KG1 (cell line): ENCODE results near the gene JAG2.

Experiments used
- DNase-seq: peaks from one replicate; lab custom pipeline; 2025; lab: John Stamatoyannopoulos, UW

Gene JAG2

DNA sequence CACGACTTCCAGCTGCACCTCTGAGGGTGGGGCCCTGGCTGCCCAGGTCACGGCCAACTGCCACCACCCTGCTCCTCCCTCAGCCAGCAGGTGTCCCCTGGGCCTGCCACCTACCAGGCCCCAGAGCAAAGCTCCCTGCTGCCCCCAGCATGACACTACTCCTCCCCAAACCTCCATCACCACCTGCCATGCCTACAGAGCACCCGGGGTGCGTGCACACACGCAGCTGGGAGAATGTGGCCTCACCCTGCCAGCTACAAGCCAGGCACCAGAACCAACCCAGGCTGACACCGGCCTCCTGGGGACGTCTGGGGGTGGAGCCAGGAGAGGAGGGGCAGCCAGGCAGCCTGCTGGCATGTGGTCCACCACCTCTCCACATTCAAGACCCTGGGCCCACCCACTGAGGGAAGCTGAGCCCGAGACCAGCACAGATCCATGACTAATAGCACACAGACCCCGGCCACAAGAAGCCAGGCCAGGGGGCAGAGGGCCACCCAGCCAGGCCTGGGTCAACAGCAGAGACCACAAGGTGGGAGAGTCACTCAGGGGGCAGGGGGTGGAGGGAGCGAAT, 3.4 kb downstream of the JAG2 start:
- no peak for DNase-seq

DNA sequence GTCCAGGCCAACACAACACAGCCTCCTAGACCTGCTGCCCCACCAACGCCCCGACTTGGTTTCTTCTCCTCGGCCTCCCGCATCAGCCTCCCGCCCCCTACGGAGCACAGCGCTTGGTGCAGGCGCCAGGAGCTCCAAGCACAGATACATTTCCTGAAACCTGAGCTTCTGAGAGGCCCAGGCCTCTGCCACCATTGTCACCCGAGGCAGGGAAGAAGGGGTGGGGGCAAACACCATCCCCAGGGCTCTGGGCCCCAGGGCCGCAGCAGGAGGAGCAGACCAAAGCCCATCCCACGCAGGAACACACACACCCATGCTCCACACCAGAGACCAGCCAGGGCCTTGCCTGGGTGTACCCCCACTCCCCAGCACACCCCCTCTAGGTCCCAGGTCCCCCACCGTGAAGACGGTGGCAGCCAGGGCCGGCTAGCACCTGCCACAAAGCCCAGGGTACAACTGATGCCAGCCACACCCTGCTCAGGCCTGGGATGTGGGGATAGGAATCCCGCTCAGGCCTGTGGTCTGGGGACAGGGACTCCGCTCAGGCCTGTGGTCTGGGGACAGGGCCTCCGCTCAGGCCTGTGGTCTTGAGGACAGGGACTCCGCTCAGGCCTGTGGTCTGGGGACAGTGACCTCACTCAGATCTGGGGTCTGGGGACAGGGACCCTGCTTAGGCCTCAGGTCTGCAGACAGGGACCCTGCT, 5.4 kb downstream of the JAG2 start:
- no peak for DNase-seq

GRCh38 chr14:105162669-105162979, 6.0 kb downstream of the JAG2 start:
- DNase-seq: no peak

DNA sequence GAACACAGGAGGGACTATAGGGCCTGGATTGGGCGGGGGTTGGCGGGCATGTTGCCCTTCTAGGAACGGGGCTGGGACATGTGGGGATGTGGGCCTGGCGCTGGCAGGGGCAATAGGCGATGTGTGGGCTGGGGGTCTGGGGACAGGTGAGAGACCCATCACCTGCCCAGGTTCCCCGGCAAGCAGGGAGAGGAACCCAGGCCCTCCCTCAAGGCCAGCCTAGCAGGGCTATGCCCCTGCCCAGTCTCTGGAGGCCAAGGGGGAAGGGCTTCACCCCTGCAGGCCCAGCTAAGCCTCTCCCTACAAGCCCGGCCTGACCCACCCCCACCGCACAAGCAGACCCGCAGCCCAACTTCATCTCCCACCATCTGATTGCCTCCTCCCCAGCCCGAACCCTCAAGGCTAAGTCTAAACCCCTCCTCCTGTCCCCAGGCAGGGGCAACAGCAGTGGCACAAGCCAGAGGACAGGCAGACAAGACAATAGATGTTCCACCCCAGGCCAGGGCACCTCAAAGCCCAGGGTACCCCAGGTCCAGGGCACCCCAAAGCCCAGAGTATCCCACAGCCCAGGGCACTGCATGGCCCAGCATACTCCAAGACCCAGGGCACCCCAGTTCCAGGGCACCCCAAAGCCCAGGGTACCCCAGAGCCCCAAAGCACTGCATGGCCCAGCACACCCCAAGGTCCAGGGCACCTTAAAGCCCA, 6.5 kb downstream of the JAG2 start:
- DNase-seq: no peak

GRCh38 chr14:105161309-105161708, 7.3 kb downstream of the JAG2 start:
- DNase-seq: no peak

- no peak for DNase-seq
Measured at GRCh38 chr14:105160776-105161175, 7.8 kb downstream of the JAG2 start.

DNA sequence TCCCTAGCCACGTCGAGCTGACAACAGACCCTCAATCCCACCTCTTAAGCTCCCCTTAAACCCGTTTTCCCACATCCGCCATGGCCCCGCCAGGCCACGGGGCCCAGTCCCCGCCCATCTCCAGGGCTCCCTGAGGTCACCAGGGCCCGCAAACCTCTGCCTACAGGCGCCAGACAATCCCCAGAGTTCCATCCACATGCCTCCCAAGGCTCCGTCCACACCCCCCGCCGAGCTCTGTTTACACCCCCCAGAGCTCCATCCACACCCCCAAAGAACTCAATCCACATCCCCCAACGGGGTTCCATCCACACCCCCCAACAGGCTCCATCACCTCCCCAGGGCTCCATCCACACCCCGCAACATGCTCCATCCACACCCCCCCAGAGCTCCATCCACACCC, 9.2 kb downstream of the JAG2 start:
- DNase-seq: no peak

- no peak for DNase-seq
Measured at GRCh38 chr14:105158794-105159193, 9.8 kb downstream of the JAG2 start.

DNA sequence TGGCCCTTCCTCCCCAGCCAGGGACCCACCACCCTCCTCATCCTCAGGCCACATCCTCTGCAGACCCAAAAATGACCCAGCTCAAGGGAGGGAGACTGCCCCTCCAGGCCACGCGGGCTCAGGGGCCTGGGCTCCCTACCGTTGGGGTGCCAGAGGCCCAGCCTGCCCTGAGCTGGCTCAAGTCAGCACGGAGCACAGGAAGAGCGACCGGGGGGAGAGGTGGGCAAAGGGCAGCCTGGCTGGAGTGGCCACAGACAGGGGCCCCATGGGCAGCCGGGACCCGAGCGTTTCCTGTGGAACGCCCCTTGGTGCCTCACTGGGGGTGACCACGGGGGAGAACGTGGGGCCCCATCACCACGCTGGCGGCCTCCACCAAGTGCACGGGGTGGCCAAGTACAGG, 10.7 kb downstream of the JAG2 start:
- DNase-seq: no peak

GRCh38 chr14:105156414-105157375, 11.9 kb downstream of the JAG2 start:
- no peak for DNase-seq

DNA sequence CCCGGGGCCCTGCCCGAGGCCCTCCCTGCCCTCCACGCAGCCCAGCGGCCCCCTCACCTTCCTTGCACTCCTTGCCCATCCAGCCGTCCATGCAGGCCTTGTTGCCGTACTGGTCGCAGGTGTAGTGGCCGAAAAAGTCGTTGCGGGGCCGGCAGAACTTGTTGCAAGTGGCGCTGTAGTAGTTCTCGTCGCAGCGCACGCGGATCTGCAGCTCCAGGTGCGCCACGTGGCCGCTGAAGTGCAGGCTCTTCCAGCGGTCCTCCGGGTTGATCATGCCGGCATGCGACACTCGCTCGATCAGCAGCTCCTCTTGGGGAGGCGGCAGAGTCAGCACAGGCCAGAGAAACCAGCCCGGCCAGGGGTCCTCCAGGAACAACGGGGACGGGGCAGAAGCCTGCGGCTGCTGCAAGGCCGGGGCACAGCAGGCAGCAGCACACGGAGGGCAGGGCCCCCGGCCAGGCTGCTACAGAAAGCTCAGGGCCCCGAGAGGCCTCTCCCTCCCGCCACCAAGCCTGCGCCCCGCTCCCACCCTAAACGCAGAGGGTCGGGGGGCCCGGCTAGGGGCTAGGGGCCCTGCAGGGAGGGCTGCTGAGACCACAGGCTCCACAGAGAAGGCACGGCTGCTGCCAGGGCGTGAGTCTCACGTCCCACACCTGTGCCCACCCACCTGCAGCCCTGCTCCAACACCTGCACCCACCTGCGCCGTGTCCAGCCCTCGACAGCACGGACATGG, 12.7 kb downstream of the JAG2 start:
- DNase-seq: no peak

DNA sequence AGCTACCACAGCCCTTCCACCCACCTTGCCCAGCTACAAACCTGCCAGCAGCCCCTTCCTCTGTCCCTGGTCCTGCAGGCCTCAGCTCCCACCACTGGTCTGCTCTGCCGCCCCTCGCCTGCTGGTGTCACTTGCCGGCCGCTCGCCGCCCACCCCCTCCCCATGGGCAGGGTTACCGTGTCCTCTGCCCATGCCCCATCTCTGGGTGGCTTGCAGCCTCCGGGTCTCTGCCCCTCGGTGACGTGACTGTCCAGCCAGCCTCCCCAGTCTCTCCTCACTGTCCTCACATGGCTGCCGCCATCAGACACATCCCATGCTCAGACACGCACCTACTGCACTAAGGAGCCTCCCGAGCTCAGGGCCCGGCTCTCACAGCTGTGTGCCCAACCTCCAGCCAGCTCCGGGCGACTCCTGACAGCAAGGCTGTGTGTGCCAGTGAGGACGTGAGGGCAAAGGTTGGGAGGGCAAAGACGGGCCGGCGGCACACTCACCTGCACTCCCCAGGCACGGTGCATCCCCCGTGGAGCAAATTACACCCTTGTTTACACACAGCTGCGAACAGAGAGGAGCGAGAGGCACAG, 13.4 kb downstream of the JAG2 start:
- DNase-seq: no peak

DNA sequence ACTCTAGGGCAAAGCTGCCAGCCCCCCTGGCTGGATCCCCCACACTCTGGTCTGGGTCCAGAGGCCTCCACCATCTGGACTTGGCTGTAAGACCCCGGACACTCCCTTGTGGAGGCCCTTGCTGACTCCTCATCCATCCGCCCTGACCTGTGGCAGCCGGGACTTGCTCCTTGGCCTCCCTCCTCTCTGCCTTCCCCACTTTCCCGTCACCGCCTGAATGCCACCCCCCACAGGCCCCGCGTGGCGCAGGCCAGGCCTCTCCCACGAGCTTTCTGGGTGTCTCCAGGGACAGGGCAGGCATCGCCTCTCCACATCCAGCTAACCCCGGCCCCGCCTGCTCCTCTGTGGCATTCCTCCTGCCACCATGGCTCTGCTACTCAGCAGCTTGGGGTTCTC, 14.1 kb downstream of the JAG2 start:
- DNase-seq: no peak

DNA sequence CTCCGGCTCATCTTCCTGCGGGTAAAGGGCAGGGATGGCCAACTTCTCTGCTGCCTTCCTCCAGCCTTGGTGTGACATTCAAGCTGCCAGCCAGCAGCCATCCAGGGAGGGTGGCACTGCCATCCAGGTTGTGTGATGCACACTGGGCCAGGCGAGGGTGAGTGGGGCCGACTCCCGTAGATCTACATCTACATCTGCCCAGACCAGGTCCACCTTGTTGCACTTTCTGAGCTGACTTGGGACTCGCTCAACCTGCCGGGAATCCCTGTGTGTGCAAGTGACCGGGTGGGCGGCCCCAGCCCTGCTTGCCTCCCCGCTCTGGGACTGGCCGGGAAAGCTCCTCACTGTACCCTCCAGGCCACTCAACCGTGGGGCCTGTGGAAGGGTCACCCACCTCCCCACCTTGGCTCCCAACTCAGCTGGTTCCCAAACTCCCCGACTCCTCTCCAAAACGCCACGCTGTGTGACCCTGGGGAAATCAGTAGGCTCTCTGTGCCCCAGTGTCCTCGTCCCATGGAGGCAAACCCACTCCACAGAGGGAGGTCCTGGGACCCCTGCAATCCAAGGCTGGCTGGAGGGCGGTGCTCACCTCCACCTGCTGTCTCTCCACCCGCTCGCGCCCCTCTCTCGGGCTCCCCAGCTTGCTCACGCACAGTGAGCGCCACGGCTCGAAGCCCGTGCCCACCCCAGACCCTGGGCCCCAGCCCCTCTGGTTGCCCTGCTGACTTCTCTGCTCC, 14.7 kb downstream of the JAG2 start:
- no peak for DNase-seq

GRCh38 chr14:105153331-105153731, 15.2 kb downstream of the JAG2 start:
- no peak for DNase-seq

DNA sequence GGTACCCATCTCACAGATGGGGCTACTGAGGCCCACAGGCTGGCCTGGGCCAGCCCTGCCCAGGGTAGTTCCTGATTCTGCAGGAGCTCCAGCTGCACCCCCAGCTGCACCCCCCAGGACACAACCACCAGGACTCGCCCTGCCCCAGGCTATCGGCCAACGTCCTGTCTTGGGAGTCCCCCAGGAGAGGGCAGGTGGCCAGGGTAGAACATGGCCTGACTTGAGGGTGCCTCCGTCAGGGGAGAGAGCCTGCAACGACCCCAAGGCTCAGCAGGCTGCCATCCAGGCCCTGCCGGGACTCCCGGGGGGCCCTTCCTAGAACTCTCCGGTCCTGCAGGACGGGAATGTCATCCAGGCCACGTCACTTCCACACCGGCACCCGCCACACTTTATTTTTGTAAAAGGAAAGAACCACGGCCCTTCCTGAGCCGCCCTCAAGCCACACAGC, 15.8 kb downstream of the JAG2 start:
- DNase-seq: no peak

- no peak for DNase-seq
Measured at GRCh38 chr14:105151838-105152793, 16.5 kb downstream of the JAG2 start.

- no peak for DNase-seq
Measured at GRCh38 chr14:105151084-105151837, 17.3 kb downstream of the JAG2 start.
